HepG2 (cell line): ENCODE results near the gene TMEM165. TPM values are rescaled to one million over a fixed set of nuclear protein-coding genes. Genes with fewer than 3 reads are reported as not detected.

ENCODE experiments used
- BCL6 ChIP-seq: IDR thresholded peaks from 2 replicates; pipeline ENCODE4 v1.6.1; 2016; ENCODE audit warnings: missing genetic modification reagents, missing compliant biosample characterization
- CREB1 ChIP-seq, 2 experiments: fragments of 450-650 bp in 1 of 2; IDR thresholded peaks; 2 replicates each; pipeline ENCODE4 v1.6.1; 2016 to 2017; ENCODE audit warnings: control low read depth in 1 of 2, mild to moderate bottlenecking in 1 of 2, missing compliant biosample characterization in 1 of 2, missing genetic modification characterization in 1 of 2
- DBP ChIP-seq: sonication (generic); formaldehyde crosslinking; IDR thresholded peaks from 2 replicates; pipeline ENCODE4 v1.4.0; 2020; ENCODE audit warnings: missing genetic modification reagents; ENCODE audit errors: not compliant biosample characterization
- FOXA1 ChIP-seq, 2 experiments: fragments of 450-650 bp in 1 of 2; sonication (generic) in 1 of 2; formaldehyde crosslinking in 1 of 2; IDR thresholded peaks; 2 replicates each; pipeline versions ENCODE4 v1.4.0 to v1.6.1; 2016 to 2020; ENCODE audit warnings: missing genetic modification reagents in 1 of 2
- MATR3 ChIP-seq: sonication (generic); formaldehyde crosslinking; IDR thresholded peaks from 2 replicates; pipeline ENCODE4 v1.4.0; 2020; ENCODE audit warnings: missing genetic modification reagents
- MBD4 ChIP-seq: IDR thresholded peaks from 2 replicates; pipeline ENCODE4 v1.6.1; 2012; ENCODE audit warnings: low read length, inconsistent platforms, borderline replicate concordance
- MTERF4 ChIP-seq: sonication (generic); formaldehyde crosslinking; IDR thresholded peaks from 2 replicates; pipeline ENCODE4 v1.8.0; 2023; ENCODE audit warnings: mild to moderate bottlenecking, missing genetic modification reagents
- NCOR1 ChIP-seq: fragments of 200-600 bp; sonication (generic); IDR thresholded peaks from 2 replicates; pipeline ENCODE4 v1.7.0; 2017; ENCODE audit warnings: antibody characterized with exemption, low read length, borderline replicate concordance
- NFE2 ChIP-seq: sonication (generic); formaldehyde crosslinking; IDR thresholded peaks from 2 replicates; pipeline ENCODE4 v1.4.0; 2020; ENCODE audit warnings: missing genetic modification reagents
- PRDM15 ChIP-seq: sonication (generic); formaldehyde crosslinking; IDR thresholded peaks from 2 replicates; pipeline ENCODE4 v1.4.0; 2020; ENCODE audit warnings: missing genetic modification reagents
- RFXAP ChIP-seq: sonication (generic); formaldehyde crosslinking; IDR thresholded peaks from 2 replicates; pipeline ENCODE4 v1.4.0; 2020; ENCODE audit warnings: missing genetic modification reagents, borderline replicate concordance
- SP140L ChIP-seq: sonication (generic); formaldehyde crosslinking; IDR thresholded peaks from 2 replicates; pipeline ENCODE4 v1.4.0; 2020; ENCODE audit warnings: missing genetic modification reagents, borderline replicate concordance
- STAT5B ChIP-seq: sonication (generic); formaldehyde crosslinking; IDR thresholded peaks from 2 replicates; pipeline ENCODE4 v1.4.0; 2020; ENCODE audit warnings: missing genetic modification reagents
- SUZ12 ChIP-seq: fragments of 150-350 bp; IDR thresholded peaks from 2 replicates; pipeline ENCODE4 v1.6.1; 2014; ENCODE audit warnings: low read depth, low read length
- ZNF136 ChIP-seq: sonication (generic); formaldehyde crosslinking; IDR thresholded peaks from 2 replicates; pipeline ENCODE4 v1.8.1; 2022; ENCODE audit warnings: low read depth, mild to moderate bottlenecking, moderate library complexity, missing genetic modification reagents
- ZNF143 ChIP-seq: sonication (generic); formaldehyde crosslinking; IDR thresholded peaks from 2 replicates; pipeline ENCODE4 v1.4.0; 2020; ENCODE audit warnings: missing genetic modification reagents
- ZNF251 ChIP-seq: sonication (generic); formaldehyde crosslinking; IDR thresholded peaks from 2 replicates; pipeline ENCODE4 v1.9.0; 2021; ENCODE audit warnings: mild to moderate bottlenecking, missing genetic modification reagents
- ZNF337 ChIP-seq: sonication (generic); formaldehyde crosslinking; IDR thresholded peaks from 2 replicates; pipeline ENCODE4 v1.5.1; 2020; ENCODE audit warnings: missing genetic modification reagents, low read depth, mild to moderate bottlenecking, borderline replicate concordance
- ZNF354B ChIP-seq: sonication (generic); formaldehyde crosslinking; IDR thresholded peaks from 2 replicates; pipeline ENCODE4 v1.8.0; 2022; ENCODE audit warnings: mild to moderate bottlenecking, missing genetic modification reagents
- ZNF414 ChIP-seq: sonication (generic); formaldehyde crosslinking; IDR thresholded peaks from 2 replicates; pipeline ENCODE4 v1.5.0; 2020; ENCODE audit warnings: missing genetic modification reagents
- ZNF44 ChIP-seq: sonication (generic); formaldehyde crosslinking; IDR thresholded peaks from 2 replicates; pipeline ENCODE4 v1.5.1; 2020; ENCODE audit warnings: mild to moderate bottlenecking, missing genetic modification reagents
- ZSCAN20 ChIP-seq: sonication (generic); formaldehyde crosslinking; IDR thresholded peaks from 2 replicates; pipeline ENCODE4 v1.4.0; 2020; ENCODE audit warnings: missing genetic modification reagents, mild to moderate bottlenecking, borderline replicate concordance
- ZSCAN21 ChIP-seq: sonication (generic); formaldehyde crosslinking; IDR thresholded peaks from 2 replicates; pipeline ENCODE4 v1.8.0; 2022; ENCODE audit warnings: mild to moderate bottlenecking, missing genetic modification reagents, moderate library complexity, borderline replicate concordance
- polyA plus RNA-seq, 8 experiments: library from polyadenylated mRNA; depleted of rRNA in 3 of 8; stranded (reverse) in 7 of 8; unstranded in 1 of 8; fragments of >200 nt; fragmentation: Illumina TruSeq in 4 of 8; extraction: Trizol in 4 of 8; gene quantifications; 2 replicates each; pipeline versions ENCODE4 v1.2.1 to v1.2.3, GENCODE V29; 2011 to 2016; ENCODE audit warnings: low read depth in 4 of 8, missing spikeins in 1 of 8, mixed read lengths in 1 of 8; ENCODE audit not compliant: insufficient read depth in 1 of 8
- total RNA-seq, 5 experiments: library from RNA; depleted of rRNA; stranded (reverse); fragments of >200 nt; fragmentation: Illumina TruSeq; extraction: Trizol; gene quantifications; 2 replicates each; pipeline ENCODE4 v1.2.3, GENCODE V29; 2016; ENCODE audit warnings: low read depth in 1 of 5

TMEM165 gene
- total and polyA plus RNA-seq, 2 of the 13 experiments (the other 11 are each of a cell fraction or from before 2014, with no cell fraction given) = 54.6 to 103 TPM

DNA sequence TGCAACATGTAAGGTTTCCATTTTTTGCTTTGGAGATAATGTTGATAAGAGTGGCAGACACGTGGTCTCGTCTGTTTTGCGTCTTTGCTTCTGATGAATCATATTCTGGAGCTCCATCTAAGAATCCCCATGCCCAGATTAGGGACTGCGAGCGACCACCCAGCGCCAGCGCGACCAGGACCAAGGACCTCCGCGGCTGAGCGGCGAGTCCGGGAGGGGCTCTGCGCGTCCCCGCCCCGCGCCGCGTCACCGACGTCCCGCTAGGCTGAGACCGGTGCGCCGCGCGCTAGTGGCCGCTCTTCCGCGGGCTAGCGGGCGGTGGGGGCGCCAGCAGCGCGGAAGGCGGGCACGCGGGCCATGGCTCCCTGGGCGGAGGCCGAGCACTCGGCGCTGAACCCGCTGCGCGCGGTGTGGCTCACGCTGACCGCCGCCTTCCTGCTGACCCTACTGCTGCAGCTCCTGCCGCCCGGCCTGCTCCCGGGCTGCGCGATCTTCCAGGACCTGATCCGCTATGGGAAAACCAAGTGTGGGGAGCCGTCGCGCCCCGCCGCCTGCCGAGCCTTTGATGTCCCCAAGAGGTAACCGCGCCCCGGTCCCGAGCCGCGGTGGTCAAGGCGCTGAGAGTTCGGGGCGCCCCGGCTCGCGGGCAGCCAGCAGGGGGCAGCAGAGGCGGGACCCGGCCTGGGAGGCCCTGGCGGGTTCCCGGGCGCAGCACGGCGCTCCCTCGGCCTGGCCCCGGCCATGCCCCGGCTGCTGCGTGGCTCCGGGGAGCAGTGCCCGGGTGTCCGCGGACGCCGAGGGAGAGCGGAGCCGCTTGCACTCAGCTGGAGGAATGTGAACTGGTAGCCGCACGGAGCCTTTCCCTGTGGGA, 49.5 kb upstream of the TMEM165 start, which contains the start of gene SRD5A3 (continued):
- TF ChIP-seq RFXAP (CRISPR knock-in tag) (0 out of 2 replicates have a peak, but pooled peaks have one; percentile 65), ZNF337 (CRISPR knock-in tag) (no peak), BCL6 (CRISPR knock-in tag) (0 out of 2 replicates have a peak, but pooled peaks have one; percentile 22), ZSCAN21 (peak; percentile 97), ZNF354B (CRISPR knock-in tag) (no peak), NFE2 (CRISPR knock-in tag) (no peak), CREB1 (IDR thresholded peaks at IDR 0.05) (peak; percentile 25; the same call in 1 of the 2 replicates), CREB1 (CRISPR knock-in tag; IDR thresholded peaks at IDR 0.05) (no peak), PRDM15 (CRISPR knock-in tag) (peak; percentile 37; the same call in 1 of the 2 replicates), MBD4 (no peak), ZNF44 (CRISPR knock-in tag) (peak; percentile 63; the same call in 1 of the 2 replicates), ZNF136 (no peak), MATR3 (CRISPR knock-in tag) (no peak), FOXA1 (IDR thresholded peaks at IDR 0.05) (no peak), FOXA1 (CRISPR knock-in tag; IDR thresholded peaks at IDR 0.05) (0 out of 2 replicates have a peak, but pooled peaks have one; percentile 4), ZSCAN20 (CRISPR knock-in tag) (no peak), SUZ12 (no peak), ZNF143 (CRISPR knock-in tag) (0 out of 2 replicates have a peak, but pooled peaks have one; percentile 35), DBP (peak; percentile 75), ZNF251 (CRISPR knock-in tag) (no peak), ZNF414 (CRISPR knock-in tag) (peak; percentile 72; the same call in 1 of the 2 replicates), MTERF4 (CRISPR knock-in tag) (peak; percentile 83; the same call in 1 of the 2 replicates), SP140L (peak; percentile 44; the same call in 1 of the 2 replicates), STAT5B (no peak), NCOR1 (no peak)
